ENCODE data around the gene HSD17B13. TPM values are rescaled to one million over a fixed set of nuclear protein-coding genes. Genes with fewer than 3 reads are reported as not detected.
"Not testable (repeated sequence)": the region's sequence is repeated elsewhere in the genome, so short reads cannot be mapped to it uniquely, and the experiment has no call there.

The HSD17B13 gene
- total and polyA plus RNA-seq, 2 experiments from 2014 or later = 0.15 TPM; not detected in 1

DNA sequence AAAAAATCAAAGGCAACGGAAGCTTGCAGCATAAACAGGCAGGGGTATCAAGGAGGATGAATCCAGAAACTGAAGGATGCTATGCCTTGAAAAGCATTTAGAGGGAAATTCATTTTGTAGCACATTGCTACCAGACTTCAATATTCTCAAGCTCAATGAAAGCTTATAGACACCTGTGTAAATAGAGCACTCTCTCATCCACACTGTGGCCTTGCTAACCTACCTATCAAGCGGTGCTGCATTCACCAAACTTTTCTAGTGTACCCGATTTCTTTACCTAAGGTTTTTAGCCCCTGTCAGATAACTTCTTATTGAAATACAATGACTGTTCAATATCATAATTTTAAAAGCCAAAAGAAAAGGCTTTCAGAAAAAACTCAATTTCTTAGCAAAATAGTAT lies 20.2 kb upstream of the HSD17B13 start (continued):
- TF ChIP-seq ZNF462 (CRISPR knock-in tag; IDR thresholded peaks at IDR 0.05) = no peak

DNA sequence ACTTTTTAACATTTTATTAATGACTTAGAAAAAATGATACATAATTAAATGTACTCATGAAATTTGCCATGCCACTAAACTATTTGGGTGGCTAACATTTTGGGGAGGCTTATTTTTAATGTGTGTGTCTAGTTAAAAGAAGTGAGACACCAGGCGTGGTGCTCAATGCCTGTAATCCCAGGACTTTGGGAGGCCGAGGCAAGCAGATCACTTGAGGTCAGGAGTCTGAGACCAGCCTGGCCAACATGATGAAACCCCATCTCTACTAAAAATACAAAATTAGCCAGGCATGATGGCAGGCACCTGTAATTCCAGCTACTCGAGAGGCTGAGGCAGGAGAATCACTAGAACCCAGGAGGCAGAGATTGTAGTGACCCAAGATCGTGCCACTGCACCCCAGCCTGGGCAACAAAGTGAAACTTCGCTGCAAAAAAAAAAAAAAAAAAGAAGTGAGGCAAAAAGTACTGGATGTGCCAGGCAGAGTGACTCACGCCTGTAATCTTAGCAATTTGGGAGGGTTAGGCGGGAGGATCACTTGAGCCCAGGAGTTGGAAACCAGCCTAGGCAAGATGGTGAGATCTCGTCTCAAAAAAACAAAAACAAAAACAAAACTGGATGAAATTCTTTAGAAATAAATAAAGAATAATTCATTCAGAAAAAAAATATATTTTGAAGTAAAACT lies 19.4 kb upstream of the HSD17B13 start:
- not testable (repeated sequence) for H3K4me1 Mint-ChIP-seq; H3K79me2 ChIP-seq (replicated peaks; ENCODE audit: insufficient read depth); H3K9me2 ChIP-seq (ENCODE audit: insufficient read depth); H3K4me1 ChIP-seq (ENCODE audit: insufficient read depth); H3K4me2 ChIP-seq; DNase-seq (ENCODE audit: low spot score); H3K9me3 Mint-ChIP-seq; H4K20me1 ChIP-seq (replicated peaks; ENCODE audit: insufficient read depth); H3K36me3 Mint-ChIP-seq (ENCODE audit: low read depth); ATAC-seq; H3K4me3 Mint-ChIP-seq; H3F3A ChIP-seq (replicated peaks; ENCODE audit: low read depth); H3K27me3 ChIP-seq (ENCODE audit: insufficient read depth); H3K27ac Mint-ChIP-seq; H3K27ac ChIP-seq (ENCODE audit: low read depth); H3K27me3 Mint-ChIP-seq (ENCODE audit: insufficient read depth, low read depth, poor library complexity); H3K36me3 ChIP-seq (ENCODE audit: insufficient read depth); H2AFZ ChIP-seq; H3K4me3 ChIP-seq

DNA sequence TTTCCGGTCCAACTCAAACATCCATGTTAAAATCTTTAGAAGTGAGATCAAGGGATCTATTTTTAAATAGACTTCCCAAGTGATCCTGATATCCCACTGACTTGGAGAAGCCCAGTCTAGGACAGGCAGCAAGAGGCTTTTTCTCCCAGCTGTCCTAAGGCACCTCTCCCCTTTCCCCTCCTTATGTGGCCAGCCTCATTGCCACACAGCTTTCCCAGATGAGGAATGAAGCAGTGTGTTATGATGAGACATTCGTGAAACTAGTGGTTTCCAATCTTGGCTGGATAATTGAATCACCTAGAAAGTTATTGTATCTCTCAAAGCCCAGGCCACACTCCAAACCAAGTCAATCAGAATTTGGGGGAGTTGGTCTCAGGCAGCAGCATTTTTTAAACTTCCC lies 16.8 kb upstream of the HSD17B13 start:
- peaks cover 1% of the 10 kb centered on the region; the same call in 1 of the 3 replicates for H3K9me3 Mint-ChIP-seq
- no peaks in the 10 kb centered on the region for H3K27me3 ChIP-seq (ENCODE audit: insufficient read depth)
- no peak overlapping the region for H3K4me2 ChIP-seq
- no peak overlapping the region for H3K27ac Mint-ChIP-seq
- DNase-seq (ENCODE audit: low spot score) = no peak
- no peaks in the 10 kb centered on the region for H3F3A ChIP-seq (replicated peaks; ENCODE audit: low read depth)
- H3K4me3 ChIP-seq = no peak overlapping the region
- no peak overlapping the region for H3K4me3 Mint-ChIP-seq
- H3K79me2 ChIP-seq (replicated peaks; ENCODE audit: insufficient read depth) = no peaks in the 10 kb centered on the region
- no peak for ATAC-seq
- no peak overlapping the region for H3K27ac ChIP-seq (ENCODE audit: low read depth)
- peaks cover 4% of the 10 kb centered on the region for H3K27me3 Mint-ChIP-seq (ENCODE audit: insufficient read depth, low read depth, poor library complexity)
- H4K20me1 ChIP-seq (replicated peaks; ENCODE audit: insufficient read depth) = no peaks in the 10 kb centered on the region
- no peaks in the 10 kb centered on the region for H3K36me3 ChIP-seq (ENCODE audit: insufficient read depth)
- H2AFZ ChIP-seq = no peak overlapping the region
- peaks cover 4% of the 10 kb centered on the region; the same call in 2 of the 3 replicates for H3K36me3 Mint-ChIP-seq (ENCODE audit: low read depth)
- no peaks in the 10 kb centered on the region for H3K9me2 ChIP-seq (ENCODE audit: insufficient read depth)
- H3K4me1 Mint-ChIP-seq = peaks cover 7% of the 10 kb centered on the region
- H3K4me1 ChIP-seq (ENCODE audit: insufficient read depth) = peaks cover 7% of the 10 kb centered on the region; the same call in 1 of the 2 replicates
- TF ChIP-seq NANOG (IDR thresholded peaks at IDR 0.05; ENCODE audit: borderline replicate concordance) = no peak
- TF ChIP-seq ZNF462 (CRISPR knock-in tag; IDR thresholded peaks at IDR 0.05) = no peak
